ENCODE data around the gene RPL38.

RPL38 gene

DNA sequence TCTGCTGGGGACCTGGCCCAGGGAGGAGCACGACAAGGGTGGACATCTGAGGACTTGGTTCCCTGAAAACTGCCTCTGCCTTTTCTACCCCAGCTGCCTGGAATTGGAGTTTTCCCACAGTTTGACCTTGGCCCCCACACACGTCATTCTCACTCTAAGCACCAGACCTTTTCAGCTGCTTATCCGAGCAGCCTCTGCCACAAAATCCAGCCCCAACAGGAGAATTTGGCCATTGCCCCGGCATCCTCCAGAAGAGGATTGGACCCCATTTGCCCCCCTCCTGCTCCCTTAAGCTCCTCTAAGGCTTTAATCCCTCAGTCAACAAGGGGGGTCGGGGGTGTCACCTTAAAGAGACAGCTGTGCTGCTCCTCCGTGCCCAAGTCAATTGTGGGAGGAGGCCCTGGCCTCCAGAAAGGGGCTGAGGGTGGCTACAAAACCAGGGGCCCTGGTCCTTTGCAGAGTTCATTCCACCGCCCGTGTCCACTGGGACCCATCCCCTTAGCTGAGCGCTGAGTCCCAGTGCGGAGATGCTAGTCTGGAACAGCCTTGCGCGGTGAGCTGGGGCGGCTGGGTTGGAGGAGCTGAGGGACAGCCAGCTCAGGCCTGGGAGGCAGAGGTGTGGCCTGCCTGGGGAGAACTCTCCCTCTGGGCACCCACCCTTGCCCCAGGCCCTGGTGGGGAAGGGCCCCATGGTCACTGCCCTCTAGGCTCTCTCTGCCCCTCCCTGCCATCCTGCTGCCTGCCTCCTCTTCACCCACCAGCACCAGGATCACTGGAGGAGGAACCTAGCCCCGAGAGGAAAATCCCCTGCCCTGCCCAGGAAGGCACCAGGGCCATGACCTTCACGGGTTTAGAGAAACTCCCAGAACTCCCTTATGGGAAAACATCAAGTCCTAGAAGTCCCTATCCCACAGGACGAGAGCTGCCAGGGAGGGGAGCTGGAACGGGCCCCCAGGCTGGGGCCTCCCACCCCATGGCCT, 28.7 kb downstream of the RPL38 start:
- no peak overlapping the region for H3K4me3 ChIP-seq (ENCODE audit: low read depth, low read length)
- TF ChIP-seq, protein P1, sequence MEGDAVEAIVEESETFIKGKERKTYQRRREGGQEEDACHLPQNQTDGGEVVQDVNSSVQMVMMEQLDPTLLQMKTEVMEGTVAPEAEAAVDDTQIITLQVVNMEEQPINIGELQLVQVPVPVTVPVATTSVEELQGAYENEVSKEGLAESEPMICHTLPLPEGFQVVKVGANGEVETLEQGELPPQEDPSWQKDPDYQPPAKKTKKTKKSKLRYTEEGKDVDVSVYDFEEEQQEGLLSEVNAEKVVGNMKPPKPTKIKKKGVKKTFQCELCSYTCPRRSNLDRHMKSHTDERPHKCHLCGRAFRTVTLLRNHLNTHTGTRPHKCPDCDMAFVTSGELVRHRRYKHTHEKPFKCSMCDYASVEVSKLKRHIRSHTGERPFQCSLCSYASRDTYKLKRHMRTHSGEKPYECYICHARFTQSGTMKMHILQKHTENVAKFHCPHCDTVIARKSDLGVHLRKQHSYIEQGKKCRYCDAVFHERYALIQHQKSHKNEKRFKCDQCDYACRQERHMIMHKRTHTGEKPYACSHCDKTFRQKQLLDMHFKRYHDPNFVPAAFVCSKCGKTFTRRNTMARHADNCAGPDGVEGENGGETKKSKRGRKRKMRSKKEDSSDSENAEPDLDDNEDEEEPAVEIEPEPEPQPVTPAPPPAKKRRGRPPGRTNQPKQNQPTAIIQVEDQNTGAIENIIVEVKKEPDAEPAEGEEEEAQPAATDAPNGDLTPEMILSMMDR (IDR thresholded peaks at IDR 0.05; ENCODE audit: low read depth, low read length) = no peak
- in situ Hi-C loops (cut with HindIII; ENCODE audit: low sequenced_read_pairs) = no loop called here
- no peak for DNase-seq (ENCODE audit: low read depth, low spot score)

DNA sequence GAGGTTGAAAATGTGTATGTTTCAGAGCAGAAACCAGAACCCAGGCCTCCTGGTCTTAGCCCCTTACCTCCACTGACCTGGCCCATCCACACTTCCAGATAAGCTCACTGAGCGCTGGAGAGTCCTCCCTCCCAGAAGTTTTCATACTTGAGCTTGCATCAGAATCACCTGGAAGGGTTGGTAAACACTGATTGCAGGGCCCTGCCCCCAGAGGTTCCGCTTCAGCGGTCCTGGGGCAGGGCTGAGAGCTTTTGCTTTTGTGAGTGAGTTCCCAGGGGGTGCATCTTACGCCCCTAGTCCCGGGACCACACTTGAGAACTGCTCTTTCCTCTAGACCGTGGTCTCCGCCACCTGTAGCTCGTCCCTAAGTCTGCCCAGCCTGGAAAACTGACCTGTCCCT, 30.5 kb downstream of the RPL38 start:
- in situ Hi-C loops (cut with HindIII; ENCODE audit: low sequenced_read_pairs) = no loop called here
- no peak for DNase-seq (ENCODE audit: low read depth, low spot score)
- H3K4me3 ChIP-seq (ENCODE audit: low read depth, low read length) = no peak overlapping the region
- TF ChIP-seq, protein P1 (IDR thresholded peaks at IDR 0.05; ENCODE audit: low read depth, low read length) = no peak

DNA sequence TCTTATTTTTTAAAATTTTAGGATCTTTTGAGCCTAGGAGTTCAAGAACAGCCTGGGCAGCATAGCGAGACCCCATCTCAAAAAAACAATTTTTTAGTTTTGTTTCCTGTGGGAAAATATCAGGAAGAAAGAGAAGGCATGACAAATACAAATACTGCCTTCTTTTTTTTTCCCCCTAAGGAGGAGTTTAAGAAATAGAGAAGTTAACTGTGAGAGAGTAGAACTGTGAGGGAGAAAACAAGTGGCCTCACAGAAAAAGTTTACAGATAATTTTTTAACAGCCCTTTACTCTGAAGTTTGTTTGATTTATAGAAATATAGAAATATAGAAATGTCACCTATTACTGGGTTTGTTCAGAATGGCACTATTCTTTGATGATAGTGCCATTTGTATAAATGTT, 31.0 kb downstream of the RPL38 start:
- in situ Hi-C loops (cut with HindIII; ENCODE audit: low sequenced_read_pairs) = no loop called here
- H3K4me3 ChIP-seq (ENCODE audit: low read depth, low read length) = no peak overlapping the region
- DNase-seq (ENCODE audit: low read depth, low spot score) = no peak
- TF ChIP-seq, protein P1 (IDR thresholded peaks at IDR 0.05; ENCODE audit: low read depth, low read length) = no peak

DNA sequence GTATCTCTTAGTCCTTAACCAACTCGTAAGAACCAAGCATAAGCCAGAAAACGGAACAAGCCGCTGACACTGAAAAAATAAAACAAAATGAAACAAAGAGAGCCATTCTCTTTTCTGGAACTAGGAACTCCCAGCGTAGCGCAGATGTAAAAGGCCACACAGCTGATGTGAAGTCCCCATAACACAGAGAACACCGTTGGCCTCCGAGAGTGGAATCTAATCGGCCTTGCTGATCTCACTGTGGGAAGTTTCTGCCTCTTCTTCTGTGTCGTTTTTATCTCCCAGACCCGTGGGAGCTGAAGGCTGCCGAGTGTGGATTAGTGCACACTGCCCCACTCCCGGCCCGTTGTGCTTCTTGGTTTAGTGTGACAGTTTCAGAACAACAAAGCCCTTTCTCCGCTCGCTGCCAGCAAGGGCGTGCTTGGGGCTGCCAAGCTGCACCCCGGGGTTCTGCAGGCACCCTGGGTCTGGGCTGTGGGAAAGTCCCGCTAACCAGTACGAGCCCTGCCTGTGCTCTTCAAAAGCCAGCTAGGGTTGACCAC, 31.6 kb downstream of the RPL38 start:
- in situ Hi-C loops (cut with HindIII; ENCODE audit: low sequenced_read_pairs) = no loop called here
- no peak overlapping the region for H3K4me3 ChIP-seq (ENCODE audit: low read depth, low read length)
- DNase-seq (ENCODE audit: low read depth, low spot score) = no peak
- TF ChIP-seq, protein P1 (IDR thresholded peaks at IDR 0.05; ENCODE audit: low read depth, low read length) = no peak

DNA sequence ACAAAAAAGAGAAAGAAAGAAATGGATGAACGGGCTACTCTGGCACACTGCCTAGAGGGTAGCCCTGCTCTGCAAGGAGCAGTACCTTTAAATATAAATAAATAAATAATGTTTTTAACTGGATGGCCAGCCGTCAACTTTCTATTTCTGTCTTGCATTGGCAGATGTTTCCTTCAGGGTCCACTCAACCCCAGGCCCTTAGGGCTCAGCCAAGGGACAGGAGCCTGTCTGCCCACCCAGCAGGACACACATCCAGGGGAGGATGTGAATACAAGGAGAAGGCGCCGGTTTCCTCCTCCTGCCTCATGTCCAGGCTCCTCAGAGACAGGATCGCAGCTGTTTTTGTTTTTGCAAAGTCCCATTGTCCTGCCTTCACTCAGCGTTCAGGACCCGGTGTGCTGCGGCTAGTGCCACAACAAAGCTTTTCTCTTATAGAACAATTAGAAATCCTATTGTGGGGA, 32.5 kb downstream of the RPL38 start:
- no peak overlapping the region for H3K4me3 ChIP-seq (ENCODE audit: low read depth, low read length)
- TF ChIP-seq, protein P1 (IDR thresholded peaks at IDR 0.05; ENCODE audit: low read depth, low read length) = no peak
- no peak for DNase-seq (ENCODE audit: low read depth, low spot score)
- in situ Hi-C loops (cut with HindIII; ENCODE audit: low sequenced_read_pairs) = no loop called here

DNA sequence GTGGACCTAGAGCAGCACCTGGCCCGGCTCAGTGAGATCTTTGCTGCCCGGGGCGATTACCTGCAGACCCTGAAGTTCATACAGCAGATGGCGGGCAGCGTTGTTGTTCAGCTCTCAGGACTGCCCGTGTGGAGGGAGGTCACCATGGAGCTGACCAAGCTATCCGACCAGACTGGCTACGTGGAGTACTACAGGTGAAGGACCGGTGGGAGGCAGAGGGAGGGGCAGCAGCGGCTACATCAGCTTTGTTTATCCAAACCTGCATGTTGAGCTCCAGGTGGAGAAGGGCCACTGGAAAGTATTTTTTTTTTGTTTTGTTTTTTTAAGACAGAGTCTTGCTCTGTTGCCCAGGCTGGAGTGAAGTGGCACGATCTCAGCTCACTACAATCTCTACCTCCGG, 33.8 kb downstream of the RPL38 start:
- no peak overlapping the region for H3K4me3 ChIP-seq (ENCODE audit: low read depth, low read length)
- TF ChIP-seq, protein P1 (IDR thresholded peaks at IDR 0.05; ENCODE audit: low read depth, low read length) = no peak
- DNase-seq (ENCODE audit: low read depth, low spot score) = no peak
- in situ Hi-C loops (cut with HindIII; ENCODE audit: low sequenced_read_pairs) = no loop called here
